HG02798 (cell line): Measurements from ENCODE around the gene VDAC2.
A peak's percentile ranks its signal among the peaks of the same experiment; 100 is the strongest.

Experiments used
- ATAC-seq: cut with Tn5 transposase; IDR thresholded peaks from one replicate; pipeline ENCODE4 v1.9.1; 2021; ENCODE audit warnings: mild to moderate bottlenecking; ENCODE audit not compliant: unreplicated experiment, poor library complexity

VDAC2 gene

GRCh38 chr10:75226656-75227055 is 16.1 kb downstream of the VDAC2 start:
- no peak for ATAC-seq

- no peak for ATAC-seq
Measured at GRCh38 chr10:75228278-75228677, 17.7 kb downstream of the VDAC2 start.

DNA sequence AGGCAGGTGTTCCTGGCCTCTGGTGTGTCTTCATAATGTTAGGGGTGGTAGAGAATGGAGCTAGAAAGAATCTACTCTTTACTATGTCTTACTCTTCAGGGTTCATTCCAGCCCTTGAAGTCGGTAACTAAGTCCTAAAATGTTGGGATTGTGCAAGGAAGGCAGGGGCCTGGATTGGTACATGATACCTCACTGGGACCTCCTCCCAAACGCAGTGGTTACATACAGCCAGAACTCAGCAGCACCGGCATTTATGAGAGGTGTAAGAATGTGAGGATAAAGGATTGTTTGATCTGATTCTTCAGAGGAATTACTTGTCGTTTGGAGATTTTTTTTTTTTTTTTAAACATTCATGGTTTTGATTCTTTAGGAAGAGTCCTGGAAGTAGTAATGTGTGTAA is 18.2 kb downstream of the VDAC2 start:
- no peak for ATAC-seq

DNA sequence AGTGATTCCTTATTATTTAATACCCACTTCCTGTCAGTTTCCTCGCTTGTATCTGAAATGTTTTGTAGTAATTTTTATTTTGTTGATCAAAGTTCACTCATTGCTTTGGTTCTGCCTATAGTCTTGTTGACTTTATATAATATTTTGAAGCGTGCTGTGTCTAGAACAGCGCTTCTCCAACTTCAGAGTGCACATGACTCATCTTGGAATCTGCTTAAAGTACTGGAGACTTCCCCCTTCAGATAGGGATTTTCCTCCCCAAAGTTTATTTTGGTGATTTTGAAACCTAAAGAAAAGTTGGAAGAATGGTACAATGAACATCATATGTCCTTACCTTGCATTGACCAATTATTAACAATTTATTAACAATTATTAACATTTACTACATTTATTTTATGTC is 19.4 kb downstream of the VDAC2 start:
- ATAC-seq, result no peak

DNA sequence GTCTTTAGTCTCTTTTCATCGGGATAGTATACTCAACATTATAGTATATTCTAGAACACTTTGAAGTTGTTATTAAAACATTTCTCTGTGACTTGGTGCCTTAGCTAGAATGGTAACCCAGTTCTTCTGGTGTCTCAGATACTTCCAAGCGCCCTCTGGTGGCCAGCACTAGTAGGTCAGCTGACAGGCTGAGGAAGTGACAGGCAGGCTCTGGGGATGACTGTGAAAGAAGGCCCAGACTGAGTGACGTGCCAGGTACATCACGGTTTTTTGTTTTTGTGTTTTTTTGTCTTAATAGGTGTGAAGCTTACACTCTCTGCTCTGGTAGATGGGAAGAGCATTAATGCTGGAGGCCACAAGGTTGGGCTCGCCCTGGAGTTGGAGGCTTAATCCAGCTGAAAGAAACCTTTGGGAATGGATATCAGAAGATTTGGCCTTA is 20.0 kb downstream of the VDAC2 start:
- ATAC-seq, result peak; percentile 40

DNA sequence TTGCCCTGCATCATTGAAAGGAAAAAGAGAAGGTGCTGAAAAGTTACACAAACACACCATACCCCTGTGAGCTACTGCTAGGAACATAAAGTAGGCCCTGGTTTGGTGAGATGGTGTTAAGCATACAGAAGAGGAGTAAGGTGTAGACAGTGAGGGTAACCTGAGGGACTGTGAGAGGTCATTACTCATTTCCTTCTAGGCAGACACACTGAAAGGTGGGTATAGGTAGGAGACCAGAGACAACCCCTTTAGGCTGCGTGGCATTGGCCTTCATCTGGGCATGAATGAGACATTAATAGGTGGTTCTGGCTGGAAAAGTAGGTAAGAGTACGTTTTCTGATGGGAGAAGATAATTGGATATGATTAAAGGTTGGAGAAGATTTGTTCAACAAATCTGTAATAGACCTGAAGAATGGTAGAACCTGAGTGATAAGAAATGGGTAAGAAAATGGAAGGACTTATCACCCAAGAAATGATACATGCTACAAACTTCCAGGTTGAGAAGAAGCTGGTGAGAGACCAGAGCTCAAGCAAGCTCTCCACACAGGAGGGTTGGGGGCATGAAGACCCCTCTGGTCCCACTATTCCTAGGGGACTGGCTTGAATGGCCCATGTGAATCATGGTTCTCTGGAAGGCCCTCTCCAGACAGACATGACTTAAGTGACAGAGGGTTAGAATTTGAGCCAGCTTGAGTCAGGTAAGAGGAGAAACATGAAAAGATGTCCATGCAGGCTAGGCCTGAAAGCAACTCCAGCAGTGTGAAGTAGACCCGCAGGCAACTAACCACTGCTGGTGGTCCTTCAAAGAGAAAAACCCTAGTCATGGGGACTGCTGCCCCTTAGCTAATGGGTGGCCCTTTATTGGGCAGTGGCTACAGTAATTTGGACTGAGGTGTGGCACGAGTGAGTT is 21.3 kb downstream of the VDAC2 start:
- no peak for ATAC-seq

GRCh38 chr10:75233444-75234016 is 22.9 kb downstream of the VDAC2 start:
- ATAC-seq, result no peak

- ATAC-seq, result peak; percentile 63
Measured at GRCh38 chr10:75234017-75234682, 23.6 kb downstream of the VDAC2 start.

- peak; percentile 1 for ATAC-seq
Measured at GRCh38 chr10:75234683-75235374, 24.2 kb downstream of the VDAC2 start.

DNA sequence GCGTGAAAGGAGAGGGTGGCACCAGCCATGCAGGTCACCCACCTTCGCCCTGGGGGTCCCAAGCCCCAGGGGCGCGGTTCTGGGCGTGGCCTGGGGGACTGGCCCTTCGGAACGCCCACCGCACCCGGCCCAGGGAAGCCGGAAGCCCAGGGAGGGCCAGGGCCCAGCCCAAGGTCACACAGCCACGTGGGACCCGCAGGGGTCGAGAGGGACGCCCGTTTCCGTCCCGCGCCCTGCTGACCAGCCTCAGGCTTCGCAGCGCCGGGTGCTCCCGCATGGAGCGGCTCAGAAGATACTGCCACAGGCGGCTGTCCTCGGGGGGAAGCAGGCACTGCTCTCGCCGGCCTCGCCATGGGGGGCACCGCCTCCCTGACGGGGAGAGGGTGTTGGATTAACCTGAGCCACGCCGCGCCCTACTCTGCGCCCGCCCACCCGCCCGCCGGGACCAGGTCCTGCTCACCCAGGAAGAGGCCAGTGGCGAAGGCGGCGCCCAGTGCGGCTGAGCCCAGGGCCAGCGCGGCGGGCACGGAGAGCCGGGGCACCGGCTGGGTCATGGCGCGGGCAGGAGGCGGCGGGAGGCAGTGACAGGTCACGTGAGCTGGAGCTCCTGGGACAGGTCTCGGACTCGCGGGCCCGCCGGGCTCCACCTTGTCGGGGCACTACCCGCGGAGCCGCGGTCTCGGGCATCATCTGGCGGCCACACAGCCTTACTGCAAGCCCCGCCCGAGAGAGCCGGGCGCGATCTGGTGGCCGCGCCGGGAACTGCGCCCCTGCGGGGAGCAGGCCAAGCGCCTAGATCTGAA is 25.0 kb downstream of the VDAC2 start, which contains the start of gene COMTD1:
COMTD1 (minus strand) TSS at position 583 of the 803 bp plus-strand sequence; CDS start at position 554, 29 bp downstream.
- peak; percentile 78 for ATAC-seq

GRCh38 chr10:75236178-75236825 is 25.7 kb downstream of the VDAC2 start:
- no peak for ATAC-seq

GRCh38 chr10:75238182-75239095 is 27.8 kb downstream of the VDAC2 start:
- no peak for ATAC-seq

GRCh38 chr10:75239096-75239790 is 28.6 kb downstream of the VDAC2 start:
- ATAC-seq, result no peak

DNA sequence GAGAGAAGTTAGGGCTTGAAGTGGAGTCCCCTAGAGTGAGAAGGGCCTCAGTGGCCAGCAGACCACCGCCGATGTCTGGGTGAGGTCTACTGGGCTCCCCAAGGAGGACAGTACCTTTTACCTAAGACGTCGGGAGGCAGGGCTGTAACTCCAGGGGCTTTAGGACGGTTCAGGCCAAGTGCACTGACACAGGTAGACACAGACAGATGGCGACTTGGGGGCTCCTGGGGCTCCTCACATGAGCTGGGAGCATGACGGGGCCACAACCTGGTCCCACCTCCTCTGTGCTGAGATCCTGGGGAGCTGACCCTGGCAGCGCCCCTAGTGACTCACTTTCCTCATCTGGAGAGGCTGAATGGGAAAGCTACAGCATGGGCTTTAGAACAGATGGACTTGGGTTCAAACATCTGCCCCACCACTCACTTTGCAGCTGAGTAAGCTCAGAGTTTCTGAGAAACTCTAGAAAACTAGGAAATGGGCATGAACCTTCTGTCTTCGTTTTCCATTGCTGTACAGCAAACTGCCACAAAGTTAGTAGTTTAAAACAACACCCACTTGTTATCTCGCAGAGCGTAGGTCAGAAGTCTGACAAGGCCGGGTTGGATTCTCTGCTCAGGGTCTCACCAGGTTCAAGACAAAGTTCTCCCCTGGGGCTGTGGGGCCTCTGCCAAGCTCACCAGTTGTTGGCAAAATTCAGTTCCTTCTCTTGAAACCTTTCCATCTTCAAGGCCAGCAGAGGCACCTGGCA is 29.9 kb downstream of the VDAC2 start:
- no peak for ATAC-seq

DNA sequence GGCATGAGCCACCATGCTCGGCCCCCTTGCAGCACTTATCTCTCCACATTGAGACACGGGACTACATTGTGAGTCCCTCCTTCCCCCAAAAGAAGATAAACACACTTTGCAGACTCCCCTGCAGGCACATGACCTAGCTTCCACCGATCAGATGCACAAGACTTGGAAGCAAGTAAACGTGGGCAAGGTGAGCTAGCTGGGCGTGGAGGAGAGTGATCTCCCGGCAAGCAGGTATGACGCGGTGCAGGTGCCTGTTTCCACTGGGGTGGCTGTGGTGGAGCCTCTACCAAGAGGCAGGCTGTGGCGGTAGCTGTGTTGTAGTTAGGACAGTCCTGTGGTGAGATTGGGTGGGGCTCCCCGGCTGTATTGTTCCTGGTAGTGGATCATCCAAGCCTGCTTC is 32.8 kb downstream of the VDAC2 start:
- no peak for ATAC-seq

GRCh38 chr10:75244487-75245353 is 34.1 kb downstream of the VDAC2 start:
- ATAC-seq, result no peak
